H1 (cell line): ENCODE data around the gene PSMF1. TPM values are rescaled to one million over a fixed set of nuclear protein-coding genes. Genes with fewer than 3 reads are reported as not detected.

Experiments
- CTCF ChIA-PET: fragments of 300-600 bp; sonication (Branson Sonifier 250); formaldehyde crosslinking; loops from one replicate; lab custom pipeline; 2021; ENCODE audit not compliant: partially characterized antibody; lab: Charles Lee
- POLR2A ChIA-PET: fragments of 300-600 bp; sonication (Branson Sonifier 250); formaldehyde crosslinking; loops from one replicate; lab custom pipeline; 2021; ENCODE audit warnings: inconsistent platforms; ENCODE audit not compliant: partially characterized antibody; lab: Charles Lee
- DNase-seq, 2 experiments: peaks; one replicate each; pipeline versions ENCODE4 v3.0.0 to v3.0.0-alpha.2; 2010 to 2022; ENCODE audit warnings: low spot score in 2 of 2, low read depth in 1 of 2, mixed read lengths in 1 of 2
- FAIRE-seq: peaks from 2 replicates; lab custom pipeline; 2011; peaks lifted over from hg19 to GRCh38; lab: Jason Lieb, UNC
- H2AFZ ChIP-seq: 2 replicates; pipeline ENCODE4 v1.8.1; 2012; ENCODE audit warnings: low read length, inconsistent platforms
- H2AK5ac ChIP-seq: 2 replicates; pipeline ENCODE4 v1.6.1; 2013; ENCODE audit warnings: low read depth, low read length
- H2BK120ac ChIP-seq: replicated peaks from 2 replicates; pipeline ENCODE3; 2013; ENCODE audit warnings: low read depth, low read length, inconsistent platforms
- H2BK12ac ChIP-seq: 2 replicates; pipeline ENCODE4 v1.6.1; 2013; ENCODE audit warnings: low read depth, low read length
- H2BK15ac ChIP-seq: 2 replicates; pipeline ENCODE4 v1.6.1; 2013; ENCODE audit warnings: low read length
- H2BK20ac ChIP-seq: 2 replicates; pipeline ENCODE4 v1.6.1; 2013; ENCODE audit warnings: low read length
- H2BK5ac ChIP-seq: 2 replicates; pipeline ENCODE4 v1.6.1; 2013; ENCODE audit warnings: low read depth, low read length
- H3K14ac ChIP-seq: 2 replicates; pipeline ENCODE4 v1.6.1; 2013; ENCODE audit warnings: inconsistent platforms; ENCODE audit not compliant: insufficient read length
- H3K18ac ChIP-seq: 2 replicates; pipeline ENCODE4 v1.6.1; 2013; ENCODE audit warnings: low read length; ENCODE audit errors: extremely low read depth
- H3K23ac ChIP-seq: 2 replicates; pipeline ENCODE4 v1.6.1; 2013; ENCODE audit warnings: inconsistent platforms; ENCODE audit not compliant: insufficient read length
- H3K23me2 ChIP-seq: 2 replicates; pipeline ENCODE4 v1.6.1; 2013; ENCODE audit warnings: low read depth, low read length
- H3K27ac ChIP-seq: 2 replicates; pipeline ENCODE4 v1.6.1; 2011; ENCODE audit warnings: low read depth, low read length, inconsistent platforms
- H3K27me3 ChIP-seq, 4 experiments: replicated peaks in 1 of 4; 1 replicate in 1 of 4; 2 replicates in 3 of 4; pipeline versions ENCODE4 v1.6.1 to v1.8.1; 2011 to 2013; ENCODE audit warnings: low read length in 3 of 4, mild to moderate bottlenecking in 3 of 4, inconsistent platforms in 2 of 4, mixed read lengths in 2 of 4, moderate library complexity in 1 of 4; ENCODE audit not compliant: control insufficient read depth in 3 of 4, insufficient read depth in 3 of 4; ENCODE audit errors: extremely low read depth in 1 of 4
- H3K36me3 ChIP-seq, 4 experiments: 2 replicates each; pipeline versions ENCODE4 v1.6.1 to v1.8.1; 2011 to 2013; ENCODE audit warnings: mild to moderate bottlenecking in 4 of 4, low read length in 3 of 4, moderate library complexity in 2 of 4, control low read depth in 1 of 4, inconsistent platforms in 1 of 4; ENCODE audit not compliant: insufficient read depth in 4 of 4, control insufficient read depth in 2 of 4
- H3K4ac ChIP-seq: replicated peaks from 2 replicates; pipeline ENCODE3; 2013; ENCODE audit warnings: low read length, low read depth, mixed read lengths, inconsistent platforms; ENCODE audit not compliant: insufficient read length
- H3K4me1 ChIP-seq, 4 experiments: replicated peaks in 1 of 4; 1 replicate in 1 of 4; 2 replicates in 3 of 4; pipeline versions ENCODE4 v1.6.1 to v1.8.1; 2011 to 2013; ENCODE audit warnings: low read length in 3 of 4, inconsistent platforms in 2 of 4, mixed read lengths in 1 of 4; ENCODE audit not compliant: insufficient read depth in 4 of 4, control insufficient read depth in 3 of 4
- H3K4me2 ChIP-seq, 2 experiments: 2 replicates each; pipeline versions ENCODE4 v1.6.1 to v1.8.1; 2011 to 2013; ENCODE audit warnings: low read depth in 2 of 2, low read length in 2 of 2, control low read depth in 1 of 2, inconsistent platforms in 1 of 2, mild to moderate bottlenecking in 1 of 2; ENCODE audit not compliant: insufficient read depth in 1 of 2
- H3K4me3 ChIP-seq, 4 experiments: fragments of 200-600, 300-600 bp in 1 of 4; sonication (generic), shearing (Covaris generic), sonication (Bioruptor Twin) in 1 of 4; 2 replicates each; pipeline versions ENCODE4 v1.5.1 to v1.8.1; 2011 to 2016; ENCODE audit warnings: low read length in 4 of 4, low read depth in 3 of 4, control low read depth in 2 of 4, inconsistent platforms in 2 of 4, mild to moderate bottlenecking in 2 of 4, mixed read lengths in 1 of 4, moderate library complexity in 1 of 4; ENCODE audit not compliant: insufficient read depth in 2 of 4; ENCODE audit errors: extremely low read depth in 1 of 4
- H3K56ac ChIP-seq: replicated peaks from 2 replicates; pipeline ENCODE3; 2013; ENCODE audit warnings: low read depth, mild to moderate bottlenecking, mixed read lengths, low read length, inconsistent platforms; ENCODE audit not compliant: insufficient read length
- H3K79me1 ChIP-seq: 2 replicates; pipeline ENCODE4 v1.6.1; 2013; ENCODE audit warnings: low read depth, low read length, control low read depth
- H3K79me2 ChIP-seq, 2 experiments: 2 replicates each; pipeline versions ENCODE4 v1.6.1 to v1.8.1; 2012 to 2013; ENCODE audit warnings: low read length in 2 of 2, mild to moderate bottlenecking in 2 of 2, inconsistent platforms in 1 of 2; ENCODE audit not compliant: insufficient read depth in 2 of 2, control insufficient read depth in 1 of 2
- H3K9ac ChIP-seq, 4 experiments: replicated peaks in 1 of 4; 1 replicate in 1 of 4; 2 replicates in 3 of 4; pipeline versions ENCODE4 v1.6.1 to v1.8.1; 2011 to 2013; ENCODE audit warnings: low read depth in 3 of 4, low read length in 3 of 4, control low read depth in 2 of 4, mild to moderate bottlenecking in 2 of 4, moderate library complexity in 2 of 4, inconsistent platforms in 1 of 4; ENCODE audit errors: extremely low read depth in 1 of 4
- H3K9me3 ChIP-seq, 2 experiments: 2 replicates each; pipeline versions ENCODE4 v1.6.1 to v1.8.1; 2012 to 2013; ENCODE audit warnings: mild to moderate bottlenecking in 2 of 2, moderate library complexity in 2 of 2, control low read depth in 1 of 2, inconsistent platforms in 1 of 2, low read depth in 1 of 2, low read length in 1 of 2, mixed read lengths in 1 of 2; ENCODE audit not compliant: insufficient read depth in 2 of 2
- H4K20me1 ChIP-seq, 2 experiments: replicated peaks in 1 of 2; 2 replicates each; pipeline versions ENCODE3 to v1.8.1; 2011 to 2013; ENCODE audit warnings: inconsistent platforms in 2 of 2, low read length in 2 of 2, mild to moderate bottlenecking in 1 of 2; ENCODE audit not compliant: insufficient read depth in 2 of 2, control insufficient read depth in 1 of 2
- H4K5ac ChIP-seq: 2 replicates; pipeline ENCODE4 v1.6.1; 2013; ENCODE audit warnings: low read length, low read depth, mixed read lengths, inconsistent platforms; ENCODE audit not compliant: insufficient read length
- H4K8ac ChIP-seq: 2 replicates; pipeline ENCODE4 v1.8.0; 2013; ENCODE audit warnings: mild to moderate bottlenecking, moderate library complexity, low read length, inconsistent platforms; ENCODE audit not compliant: insufficient read depth; ENCODE audit errors: extremely low read depth
- H4K91ac ChIP-seq: replicated peaks from 2 replicates; pipeline ENCODE3; 2013; ENCODE audit warnings: low read length, mixed read lengths, inconsistent platforms; ENCODE audit not compliant: insufficient read length
- ATF2 ChIP-seq: IDR thresholded peaks from 2 replicates; pipeline ENCODE4 v1.6.1; 2012; ENCODE audit warnings: low read length, inconsistent platforms
- CBX5 ChIP-seq: fragments of 300-800, 300-1000 bp; sonication (generic); IDR thresholded peaks from 2 replicates; pipeline ENCODE4 v1.7.1; 2016; ENCODE audit warnings: antibody characterized with exemption, low read length, low read depth
- MAFK ChIP-seq: IDR thresholded peaks from 2 replicates; pipeline ENCODE4 v1.6.1; 2012; ENCODE audit warnings: low read depth, mild to moderate bottlenecking, improper control_type of control experiment, low read length
- NANOG ChIP-seq: IDR thresholded peaks from 2 replicates; pipeline ENCODE4 v1.6.1; 2011; ENCODE audit warnings: low read length, low read depth, mild to moderate bottlenecking, inconsistent platforms; ENCODE audit not compliant: insufficient read depth, poor library complexity, severe bottlenecking
- RXRA ChIP-seq: IDR thresholded peaks from 2 replicates; pipeline ENCODE4 v1.6.1; 2011; ENCODE audit warnings: low read depth, mild to moderate bottlenecking, low read length, moderate library complexity; ENCODE audit not compliant: insufficient read depth
- SIX5 ChIP-seq: IDR thresholded peaks from 2 replicates; pipeline ENCODE4 v1.6.1; 2011; ENCODE audit warnings: mild to moderate bottlenecking, low read depth, low read length
- TEAD4 ChIP-seq: IDR thresholded peaks from 2 replicates; pipeline ENCODE4 v1.6.1; 2012; ENCODE audit warnings: low read depth, low read length, inconsistent platforms, mixed read lengths
- WGBS, 2 experiments: shearing (Covaris generic) in 1 of 2; methylation state at CpG; one replicate each; pipeline versions ENCODE4 v1.1.6 to v1.1.7; 2013 to 2015; ENCODE audit warnings: low lambda C conversion rate in 2 of 2, mixed read lengths in 2 of 2, inconsistent platforms in 1 of 2, low coverage in 1 of 2, missing lambda C conversion rate in 1 of 2; ENCODE audit not compliant: insufficient replicate concordance in 2 of 2, insufficient coverage in 1 of 2, insufficient read length in 1 of 2; ENCODE audit errors: extremely low coverage in 1 of 2, missing lambda C conversion rate in 1 of 2; 5-methylcytosine and 5-hydroxymethylcytosine counted together
- polyA plus RNA-seq, 7 experiments: library from polyadenylated mRNA; depleted of rRNA in 3 of 7; stranded (reverse) in 5 of 7; unstranded in 2 of 7; fragments of >200 nt in 5 of 7; fragments of 200-250 nt in 2 of 7; gene quantifications; 1 replicate in 5 of 7; 2 replicates in 1 of 7; 4 replicates in 1 of 7; pipeline versions ENCODE4 v1.2.1 to v1.2.3, GENCODE V29; 2011 to 2013; ENCODE audit warnings: missing spikeins in 2 of 7, mixed read lengths in 2 of 7
- total RNA-seq: library from RNA; stranded (reverse); fragmentation: NEBNext Ultra II Directional; extraction: Animal tissue kit (Norgen Biotek cat#: 25700); gene quantifications from 2 replicates; pipeline ENCODE4 v1.2.1, GENCODE V29; 2021

Gene PSMF1
- total and polyA plus RNA-seq, 2 of the 8 experiments (the other 6 are each of a cell fraction or from before 2014, with no cell fraction given), result 106 to 159 TPM

- H2AK5ac ChIP-seq, result no peak overlapping the region
- no peak for DNase-seq
- no peak overlapping the region for H3K23ac ChIP-seq
- H2BK15ac ChIP-seq, result no peak overlapping the region
- peaks cover 5% of the 10 kb centered on the region; the same call in 1 of the 2 replicates for H3K23me2 ChIP-seq
- ChIA-PET CTCF (interaction anchor here (0.6 to 3.7 kb wide), 5 partner anchors 14 to 234 kb away, joined by 3 to 16 read pairs (median 3); no protein-coding TSS in a partner anchor), POLR2A (interaction anchor here (2.4 kb wide), 1 partner anchor 9 kb away, joined by 9 read pairs; no protein-coding TSS in a partner anchor)
- no peaks in the 10 kb centered on the region for H3K9me3 ChIP-seq
- no peak overlapping the region for H4K5ac ChIP-seq
- no peak overlapping the region for H3K4ac ChIP-seq
- no peak overlapping the region for H3K9ac ChIP-seq
- no peak overlapping the region for H3K4me2 ChIP-seq
- peaks cover 2% of the 10 kb centered on the region; the same call in 1 of the 2 replicates for H3K79me1 ChIP-seq
- no peak for TF ChIP-seq TEAD4
- TF ChIP-seq MAFK, result no peak
- TF ChIP-seq ATF2, result no peak
- no peak for TF ChIP-seq NANOG
- no peak for TF ChIP-seq CBX5
- no peak for TF ChIP-seq RXRA
- no peak for TF ChIP-seq SIX5
- H3K79me2 ChIP-seq, result no peaks in the 10 kb centered on the region
- H2BK5ac ChIP-seq, result no peak overlapping the region
- no peak overlapping the region for H4K91ac ChIP-seq
- H3K4me1 ChIP-seq, result peaks cover 0 to 7% (median 5%) of the 10 kb centered on the region in 4 experiments; a peak in 5 of 7 replicates
- no peak overlapping the region for H2BK20ac ChIP-seq
- H3K4me3 ChIP-seq, result no peak overlapping the region
- H2BK12ac ChIP-seq, result no peak overlapping the region
- no peak overlapping the region for H2AFZ ChIP-seq
- H4K8ac ChIP-seq, result no peak overlapping the region
- no peak overlapping the region for H3K27ac ChIP-seq
- H3K36me3 ChIP-seq, result no peaks in the 10 kb centered on the region; a peak in 1 of 8 replicates
- FAIRE-seq, result no peak
- H3K14ac ChIP-seq, result no peak overlapping the region
- H3K18ac ChIP-seq, result no peak overlapping the region
- WGBS, 2 experiments, result 90% methylated on average over 3 of the region's 3 CpGs; no CpG with 5 or more reads in 1 of the 2 experiments
- H4K20me1 ChIP-seq, result peaks cover 0 to 3% of the 10 kb centered on the region in 2 experiments
- no peak overlapping the region for H2BK120ac ChIP-seq
- no peak overlapping the region for H3K56ac ChIP-seq
- H3K27me3 ChIP-seq, result peaks cover 0 to 8% (median 6%) of the 10 kb centered on the region in 4 experiments; a peak in 3 of 7 replicates
Measured at GRCh38 chr20:1190847-1191246, 72.4 kb downstream of the PSMF1 start.
